AG08395 (cell line): ENCODE measurements around the gene ZNF862.

Experiments used
- DNase-seq: peaks from one replicate; pipeline ENCODE4 v3.0.0; 2012; ENCODE audit warnings: mixed read lengths, low spot score

Gene ZNF862

GRCh38 chr7:149838224-149838991 lies at the start of gene ZNF862:
TSS of gene ZNF862 (plus strand) at chr7:149838375. CDS start at chr7:149838612, 237 bp downstream.
- peak; percentile 100 for DNase-seq

GRCh38 chr7:149789101-149789500 lies 49.1 kb upstream of the ZNF862 start:
- no peak for DNase-seq

- DNase-seq = no peak
Observed at GRCh38 chr7:149790146-149790548, 48.0 kb upstream of the ZNF862 start.

- no peak for DNase-seq
Observed at GRCh38 chr7:149790754-149791360, 47.3 kb upstream of the ZNF862 start.

- DNase-seq = no peak
Observed at GRCh38 chr7:149791411-149792219, 46.6 kb upstream of the ZNF862 start.

GRCh38 chr7:149792220-149792595 lies 46.0 kb upstream of the ZNF862 start:
- no peak for DNase-seq

- no peak for DNase-seq
Observed at GRCh38 chr7:149793261-149793660, 44.9 kb upstream of the ZNF862 start.

- DNase-seq = no peak
Observed at GRCh38 chr7:149794661-149795060, 43.5 kb upstream of the ZNF862 start.

GRCh38 chr7:149795126-149795525 lies 43.0 kb upstream of the ZNF862 start:
- DNase-seq = no peak

- no peak for DNase-seq
Observed at GRCh38 chr7:149796287-149796860, 41.8 kb upstream of the ZNF862 start.

- no peak for DNase-seq
Observed at GRCh38 chr7:149797771-149798170, 40.4 kb upstream of the ZNF862 start.

- DNase-seq = no peak
Observed at GRCh38 chr7:149799397-149800168, 38.6 kb upstream of the ZNF862 start.

- no peak for DNase-seq
Observed at GRCh38 chr7:149800169-149800555, 38.0 kb upstream of the ZNF862 start.

- DNase-seq = no peak
Observed at GRCh38 chr7:149801002-149801566, 37.1 kb upstream of the ZNF862 start.

GRCh38 chr7:149801816-149802215 lies 36.4 kb upstream of the ZNF862 start:
- DNase-seq = no peak

- DNase-seq = no peak
Observed at GRCh38 chr7:149802966-149803365, 35.2 kb upstream of the ZNF862 start.

GRCh38 chr7:149803551-149804074 lies 34.6 kb upstream of the ZNF862 start:
- no peak for DNase-seq

GRCh38 chr7:149804106-149804505 lies 34.1 kb upstream of the ZNF862 start:
- DNase-seq = no peak

GRCh38 chr7:149806726-149807125 lies 31.4 kb upstream of the ZNF862 start:
- no peak for DNase-seq

GRCh38 chr7:149808311-149808710 lies 29.9 kb upstream of the ZNF862 start:
- DNase-seq = no peak

GRCh38 chr7:149809215-149809614 lies 29.0 kb upstream of the ZNF862 start:
- DNase-seq = no peak
